CD8-positive, alpha-beta memory T cell (primary cell): ENCODE measurements around the gene IFTAP. TPM values are rescaled to one million over a fixed set of nuclear protein-coding genes. Genes with fewer than 3 reads are reported as not detected.

Experiments used
- CTCF ChIA-PET: fragments of 350-600 bp; sonication (Branson Sonifier 250); formaldehyde crosslinking; loops from one replicate; lab custom pipeline; 2021; ENCODE audit warnings: antibody characterized with exemption; lab: Charles Lee
- POLR2A ChIA-PET: fragments of 350-600 bp; sonication (Branson Sonifier 250); formaldehyde crosslinking; loops from one replicate; lab custom pipeline; 2021; ENCODE audit warnings: antibody characterized with exemption; lab: Charles Lee
- DNase-seq, 5 donors: peaks; one replicate each; pipeline versions ENCODE4 v3.0.0 to v3.0.0-alpha.2; 2020 to 2022; ENCODE audit warnings: mixed read lengths in 1 of 5
- H3K27ac ChIP-seq: one replicate; pipeline ENCODE4 v1.7.0; 2013; ENCODE audit warnings: low read depth, mild to moderate bottlenecking, low read length, moderate library complexity
- H3K27me3 ChIP-seq: 2 replicates; pipeline ENCODE4 v1.7.0; 2013; ENCODE audit warnings: low read length, mild to moderate bottlenecking; ENCODE audit not compliant: insufficient read depth, poor library complexity, severe bottlenecking
- H3K36me3 ChIP-seq: 2 replicates; pipeline ENCODE4 v1.7.0; 2013; ENCODE audit warnings: mild to moderate bottlenecking, low read length, moderate library complexity; ENCODE audit not compliant: insufficient read depth
- H3K4me1 ChIP-seq: 2 replicates; pipeline ENCODE4 v1.7.0; 2013; ENCODE audit warnings: mild to moderate bottlenecking, low read length, moderate library complexity; ENCODE audit not compliant: insufficient read depth
- H3K4me3 ChIP-seq: 2 replicates; pipeline ENCODE4 v1.7.0; 2013; ENCODE audit warnings: mild to moderate bottlenecking, low read length
- H3K9me3 ChIP-seq: 2 replicates; pipeline ENCODE4 v1.7.0; 2013; ENCODE audit warnings: mild to moderate bottlenecking, low read length
- H3K27ac Mint-ChIP-seq, 8 donors: one replicate each; pipeline ENCODE4 v1.8.0; 2020 to 2021; ENCODE audit warnings: mixed read lengths in 8 of 8, mild to moderate bottlenecking in 6 of 8, inconsistent platforms in 3 of 8, moderate library complexity in 3 of 8
- H3K27me3 Mint-ChIP-seq, 2 donors: one replicate each; pipeline ENCODE4 v1.8.0; 2020 to 2021; ENCODE audit warnings: mixed read lengths in 2 of 2, mild to moderate bottlenecking in 1 of 2, moderate library complexity in 1 of 2
- H3K36me3 Mint-ChIP-seq, 3 donors: one replicate each; pipeline ENCODE4 v1.8.0; 2020 to 2021; ENCODE audit warnings: mixed read lengths in 3 of 3, inconsistent platforms in 1 of 3, mild to moderate bottlenecking in 1 of 3
- H3K4me1 Mint-ChIP-seq, 3 donors: one replicate each; pipeline ENCODE4 v1.8.0; 2020 to 2021; ENCODE audit warnings: mixed read lengths in 3 of 3, inconsistent platforms in 1 of 3, mild to moderate bottlenecking in 1 of 3
- H3K4me3 Mint-ChIP-seq, 7 donors: one replicate each; pipeline ENCODE4 v1.8.0; 2020 to 2021; ENCODE audit warnings: mixed read lengths in 7 of 7, mild to moderate bottlenecking in 6 of 7, moderate library complexity in 4 of 7, inconsistent platforms in 2 of 7
- H3K9me3 Mint-ChIP-seq, 5 donors: one replicate each; pipeline ENCODE4 v1.8.0; 2020 to 2022; ENCODE audit warnings: mixed read lengths in 5 of 5, mild to moderate bottlenecking in 3 of 5, moderate library complexity in 2 of 5, inconsistent platforms in 1 of 5
- polyA plus RNA-seq: library from polyadenylated mRNA; unstranded; fragments of 300-500 nt; fragmentation: Illumina TruSeq; gene quantifications from one replicate; pipeline ENCODE4 v1.2.3, GENCODE V29; 2021
- total RNA-seq, 2 experiments: library from RNA; stranded (reverse); gene quantifications; one replicate each; pipeline ENCODE4 v1.2.3, GENCODE V29; 2021

IFTAP gene
- total and polyA plus RNA-seq, 3 experiments from 2014 or later, result 4.1 to 6.0 (median 5.7) TPM

DNA sequence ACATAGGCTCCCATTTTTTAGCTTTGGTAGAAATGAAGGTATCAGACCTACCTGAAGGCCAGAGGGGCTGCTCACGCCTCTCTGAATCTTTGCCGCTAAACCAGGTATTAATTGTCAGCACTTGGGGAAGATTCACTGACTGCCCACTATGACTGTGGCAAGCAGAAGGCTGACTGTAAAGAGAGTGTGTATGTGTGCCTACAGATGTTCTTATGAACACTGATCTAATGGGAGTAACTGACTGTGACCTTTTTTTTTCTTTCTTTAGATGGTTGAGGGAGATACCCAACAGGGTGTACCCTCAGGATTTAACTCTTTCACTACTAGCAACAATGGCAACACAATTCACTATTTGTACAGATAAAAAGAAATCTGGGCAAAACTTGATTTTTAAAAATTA lies 3.7 kb downstream of the IFTAP start, which contains the start of gene RAG2:
TSS of gene RAG2 (minus strand) at position 186 of the 400 bp plus-strand sequence. CDS start 4,068 bp downstream, outside the sequence.
- H3K27me3 Mint-ChIP-seq, result peaks cover 15 to 54% of the 10 kb centered on the region in 2 donors
- peaks cover 0 to 2% (median 0%) of the 10 kb centered on the region in 3 donors for H3K36me3 Mint-ChIP-seq
- POLR2A ChIA-PET, result no interaction called here
- Histone ChIP-seq H3K27me3 (peaks cover 17% of the 10 kb centered on the region), H3K36me3 (no peaks in the 10 kb centered on the region), H3K4me1 (no peaks in the 10 kb centered on the region), H3K9me3 (no peaks in the 10 kb centered on the region), H3K27ac (no peak within 1 kb of the TSS), H3K4me3 (no peak within 1 kb of the TSS)
- H3K9me3 Mint-ChIP-seq, result no peaks in the 10 kb centered on the region
- DNase-seq, result no peak
- CTCF ChIA-PET, result no interaction called here
- peak within 1 kb of the TSS in 1 of 8 donors; percentile 27 for H3K27ac Mint-ChIP-seq
- no peak within 1 kb of the TSS for H3K4me3 Mint-ChIP-seq
- H3K4me1 Mint-ChIP-seq, result peaks cover 6 to 14% (median 10%) of the 10 kb centered on the region in 3 donors

DNA sequence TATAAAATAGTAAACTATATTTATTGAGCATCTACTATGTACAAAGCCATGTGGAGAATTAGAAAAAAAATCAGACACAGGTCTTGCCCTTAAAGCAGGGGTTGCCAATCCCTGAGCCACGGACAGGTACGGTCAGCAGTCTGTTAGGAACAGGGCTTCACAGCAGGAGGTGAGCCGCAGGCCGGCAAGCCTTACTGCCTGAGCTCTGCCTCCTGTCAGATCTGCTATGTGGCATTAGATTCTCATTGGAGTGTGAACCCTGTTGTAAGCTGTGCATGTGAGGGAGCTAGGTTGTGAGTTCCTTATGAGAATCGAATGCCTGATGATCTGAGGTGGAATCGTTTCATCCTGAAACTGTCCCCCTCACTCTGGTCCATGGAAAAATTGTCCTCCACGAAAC lies 5.9 kb downstream of the IFTAP start:
- CTCF ChIA-PET, result no interaction called here

DNA sequence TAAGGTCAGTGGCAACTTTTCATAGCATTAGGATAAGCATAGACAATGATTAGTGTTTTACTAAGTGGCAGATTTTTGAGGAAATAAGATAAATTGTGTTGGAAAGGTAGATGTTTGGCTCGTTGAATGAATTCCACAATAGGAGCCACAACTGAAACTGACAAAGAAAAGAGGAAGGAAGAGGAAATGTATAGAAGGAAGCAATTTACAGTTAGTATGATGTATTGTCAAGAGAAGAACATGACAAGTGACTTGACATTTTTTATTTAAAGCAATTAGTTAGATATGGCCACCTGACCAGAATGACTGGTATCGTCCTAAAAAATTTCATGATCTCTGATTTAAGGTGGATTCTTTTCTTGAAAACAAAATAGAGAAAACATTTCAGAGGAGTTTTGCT lies 6.9 kb downstream of the IFTAP start:
- H3K36me3 ChIP-seq, result no peaks in the 10 kb centered on the region
- H3K9me3 ChIP-seq, result no peaks in the 10 kb centered on the region
- H3K27me3 ChIP-seq, result no peaks in the 10 kb centered on the region
- Mint-ChIP-seq H3K27ac (no peak overlapping the region), H3K36me3 (no peaks in the 10 kb centered on the region), H3K27me3 (peaks cover 3 to 32% of the 10 kb centered on the region in 2 donors), H3K4me1 (no peaks in the 10 kb centered on the region), H3K4me3 (no peak overlapping the region), H3K9me3 (no peaks in the 10 kb centered on the region)
- no peak overlapping the region for H3K27ac ChIP-seq
- no peak overlapping the region for H3K4me3 ChIP-seq
- no peak for DNase-seq
- ChIA-PET CTCF (no interaction called here), POLR2A (no interaction called here)
- no peaks in the 10 kb centered on the region for H3K4me1 ChIP-seq

More for the DNA sequence above, 5.9 kb downstream of the IFTAP start:
- no peaks in the 10 kb centered on the region for H3K36me3 Mint-ChIP-seq
- H3K36me3 ChIP-seq, result no peaks in the 10 kb centered on the region
- no peak overlapping the region for H3K27ac ChIP-seq
- H3K9me3 Mint-ChIP-seq, result no peaks in the 10 kb centered on the region
- H3K4me1 Mint-ChIP-seq, result peaks cover 0 to 3% (median 0%) of the 10 kb centered on the region in 3 donors
- peaks cover 6% of the 10 kb centered on the region for H3K27me3 ChIP-seq
- no peak overlapping the region for H3K27ac Mint-ChIP-seq
- DNase-seq, result no peak
- H3K4me1 ChIP-seq, result no peaks in the 10 kb centered on the region
- H3K4me3 Mint-ChIP-seq, result no peak overlapping the region
- POLR2A ChIA-PET, result no interaction called here
- H3K9me3 ChIP-seq, result no peaks in the 10 kb centered on the region
- H3K27me3 Mint-ChIP-seq, result peaks cover 3 to 41% of the 10 kb centered on the region in 2 donors
- H3K4me3 ChIP-seq, result no peak overlapping the region

DNA sequence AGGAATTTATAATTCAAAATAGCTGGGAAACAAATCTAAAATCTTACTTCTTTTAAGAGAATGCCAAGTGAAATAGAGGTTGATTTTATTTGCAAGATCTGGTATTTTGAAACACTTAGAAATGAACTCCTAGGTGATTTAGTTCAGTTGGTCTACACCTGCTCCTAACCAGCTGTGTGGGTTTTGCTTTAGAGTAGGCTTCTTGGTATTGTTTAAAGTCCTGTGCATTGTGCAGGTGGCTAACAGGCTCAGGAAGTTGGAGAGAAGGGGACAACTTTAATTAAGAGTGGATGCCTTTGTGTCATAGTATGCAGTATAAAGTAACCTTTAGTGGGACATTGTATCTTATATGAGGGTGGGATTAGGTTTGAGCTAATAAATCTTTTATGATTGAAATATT lies 7.8 kb downstream of the IFTAP start:
- DNase-seq, result no peak
- peaks cover 3 to 32% of the 10 kb centered on the region in 2 donors for H3K27me3 Mint-ChIP-seq
- no peak overlapping the region for H3K4me3 Mint-ChIP-seq
- Histone ChIP-seq H3K9me3 (no peaks in the 10 kb centered on the region), H3K27ac (no peak overlapping the region), H3K4me1 (no peaks in the 10 kb centered on the region), H3K27me3 (no peaks in the 10 kb centered on the region), H3K36me3 (no peaks in the 10 kb centered on the region), H3K4me3 (no peak overlapping the region)
- H3K27ac Mint-ChIP-seq, result no peak overlapping the region
- POLR2A ChIA-PET, result no interaction called here
- H3K9me3 Mint-ChIP-seq, result no peaks in the 10 kb centered on the region
- CTCF ChIA-PET, result no interaction called here
- no peaks in the 10 kb centered on the region for H3K4me1 Mint-ChIP-seq
- no peaks in the 10 kb centered on the region for H3K36me3 Mint-ChIP-seq

DNA sequence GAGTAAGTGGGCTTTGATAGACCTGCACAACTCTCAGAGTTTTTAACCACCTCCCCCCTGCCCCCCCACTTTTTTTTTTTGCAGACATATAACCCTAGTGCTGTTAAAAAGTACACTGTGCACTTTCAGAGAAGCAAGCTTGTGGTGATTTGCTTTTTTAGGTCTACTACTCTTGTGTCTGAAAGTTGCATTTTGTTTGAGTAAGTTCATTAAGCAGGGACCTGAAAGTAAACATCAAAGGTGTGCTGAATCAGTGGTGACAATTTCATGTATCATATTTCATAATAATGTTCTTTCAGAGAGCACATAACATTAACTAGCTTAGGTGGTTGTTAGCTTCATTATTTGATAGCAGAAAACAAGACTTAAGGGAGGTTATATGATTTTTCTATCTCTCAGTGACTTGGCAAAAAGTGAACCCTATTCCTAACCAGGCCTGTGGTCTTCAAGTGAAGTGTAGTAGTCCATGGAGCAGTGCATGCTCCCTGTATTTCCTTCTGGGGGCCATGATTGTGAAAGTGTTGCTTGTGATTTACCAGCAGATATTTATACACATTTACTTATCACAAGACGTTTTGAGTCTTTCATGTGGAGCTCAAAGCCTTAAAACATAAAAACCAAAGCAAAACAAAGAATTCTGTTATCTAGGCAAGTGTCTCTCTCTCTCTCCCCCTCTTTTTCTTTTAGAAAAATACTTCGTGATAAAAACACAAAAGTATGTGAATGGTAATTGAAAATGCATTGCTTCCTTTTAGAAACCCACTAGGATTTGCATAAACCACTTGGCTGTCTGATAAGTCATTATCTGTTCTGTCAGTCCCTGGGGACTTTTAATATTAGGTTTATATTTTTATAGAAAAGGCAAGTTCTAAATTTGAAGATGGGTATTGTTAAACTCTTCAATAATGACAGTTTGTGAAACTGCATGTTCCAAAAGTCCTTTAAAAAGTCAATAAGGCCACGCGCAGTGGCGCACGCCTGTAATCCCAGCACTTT lies 11.2 kb downstream of the IFTAP start:
- H3K4me3 Mint-ChIP-seq, result no peak overlapping the region
- Histone ChIP-seq H3K36me3 (no peaks in the 10 kb centered on the region), H3K27ac (no peak overlapping the region), H3K4me3 (no peak overlapping the region), H3K4me1 (no peaks in the 10 kb centered on the region), H3K27me3 (no peaks in the 10 kb centered on the region), H3K9me3 (no peaks in the 10 kb centered on the region)
- peaks cover 3 to 38% of the 10 kb centered on the region in 2 donors for H3K27me3 Mint-ChIP-seq
- ChIA-PET CTCF (no interaction called here), POLR2A (no interaction called here)
- no peaks in the 10 kb centered on the region for H3K4me1 Mint-ChIP-seq
- no peak for DNase-seq
- no peaks in the 10 kb centered on the region for H3K9me3 Mint-ChIP-seq
- no peaks in the 10 kb centered on the region for H3K36me3 Mint-ChIP-seq
- H3K27ac Mint-ChIP-seq, result no peak overlapping the region

DNA sequence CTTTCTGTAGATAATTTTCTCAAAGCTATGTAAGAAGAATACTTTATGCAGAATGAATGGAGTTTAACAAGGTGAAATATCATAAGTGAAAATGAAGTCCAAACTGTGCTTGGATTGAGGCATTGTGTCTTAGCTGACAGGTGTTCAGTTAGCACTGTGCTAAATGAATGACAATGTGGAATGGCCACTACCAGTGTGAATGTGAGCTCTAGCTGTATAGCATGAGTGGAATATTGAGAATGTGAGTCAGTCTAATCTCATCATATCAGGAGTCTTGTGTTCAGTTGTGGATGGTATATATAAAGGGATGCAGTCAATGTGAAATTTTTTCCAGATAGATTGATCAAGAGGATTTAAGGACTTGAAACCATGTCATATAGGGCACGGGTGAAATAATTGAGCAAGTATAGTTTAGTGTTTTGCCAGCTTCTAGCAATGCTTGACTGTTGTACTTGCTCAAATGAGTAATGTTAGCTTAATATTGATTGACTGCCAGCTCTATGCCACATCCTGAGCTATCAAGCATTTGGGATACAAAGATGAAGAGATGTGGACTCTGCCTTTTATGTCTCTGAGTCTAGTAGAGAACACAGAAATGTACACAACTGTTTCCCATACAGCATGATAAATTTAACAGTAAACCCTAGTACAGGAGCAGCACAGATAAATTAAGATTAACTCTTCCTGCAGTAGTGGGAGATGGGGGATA lies 14.3 kb downstream of the IFTAP start:
- Histone ChIP-seq H3K4me3 (no peak overlapping the region), H3K27me3 (no peaks in the 10 kb centered on the region), H3K27ac (no peak overlapping the region), H3K4me1 (no peaks in the 10 kb centered on the region), H3K9me3 (no peaks in the 10 kb centered on the region), H3K36me3 (no peaks in the 10 kb centered on the region)
- H3K4me1 Mint-ChIP-seq, result no peaks in the 10 kb centered on the region
- H3K27ac Mint-ChIP-seq, result no peak overlapping the region
- no peak overlapping the region for H3K4me3 Mint-ChIP-seq
- DNase-seq, result no peak
- POLR2A ChIA-PET, result no interaction called here
- H3K36me3 Mint-ChIP-seq, result no peaks in the 10 kb centered on the region
- CTCF ChIA-PET, result no interaction called here
- H3K9me3 Mint-ChIP-seq, result no peaks in the 10 kb centered on the region
- H3K27me3 Mint-ChIP-seq, result peaks cover 0 to 37% of the 10 kb centered on the region in 2 donors

DNA sequence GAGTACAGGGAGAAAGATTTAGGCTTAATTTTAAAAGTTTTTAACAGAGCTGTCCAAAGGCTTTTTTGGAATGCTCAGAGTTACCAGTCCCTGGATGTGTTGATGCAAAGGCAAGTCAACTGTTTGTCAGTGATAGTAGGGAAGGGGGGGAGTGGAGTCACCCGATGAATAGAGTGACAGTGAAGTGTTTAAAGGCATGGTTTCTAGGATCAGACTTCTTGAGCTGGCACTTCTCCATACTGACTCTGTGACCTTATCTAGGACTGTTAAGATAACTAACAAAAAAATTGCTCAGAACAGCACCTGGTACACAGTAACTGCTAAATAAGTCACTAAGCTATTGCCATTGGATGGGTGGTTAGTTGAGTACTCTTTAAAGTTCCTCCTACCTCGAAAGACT lies 15.1 kb downstream of the IFTAP start:
- Histone ChIP-seq H3K9me3 (no peaks in the 10 kb centered on the region), H3K4me1 (no peaks in the 10 kb centered on the region), H3K4me3 (no peak overlapping the region), H3K36me3 (no peaks in the 10 kb centered on the region), H3K27ac (no peak overlapping the region), H3K27me3 (no peaks in the 10 kb centered on the region)
- no peaks in the 10 kb centered on the region for H3K9me3 Mint-ChIP-seq
- ChIA-PET CTCF (no interaction called here), POLR2A (no interaction called here)
- no peak overlapping the region for H3K27ac Mint-ChIP-seq
- no peak overlapping the region for H3K4me3 Mint-ChIP-seq
- no peaks in the 10 kb centered on the region for H3K36me3 Mint-ChIP-seq
- no peak for DNase-seq
- no peaks in the 10 kb centered on the region for H3K4me1 Mint-ChIP-seq
- peaks cover 0 to 32% of the 10 kb centered on the region in 2 donors for H3K27me3 Mint-ChIP-seq

DNA sequence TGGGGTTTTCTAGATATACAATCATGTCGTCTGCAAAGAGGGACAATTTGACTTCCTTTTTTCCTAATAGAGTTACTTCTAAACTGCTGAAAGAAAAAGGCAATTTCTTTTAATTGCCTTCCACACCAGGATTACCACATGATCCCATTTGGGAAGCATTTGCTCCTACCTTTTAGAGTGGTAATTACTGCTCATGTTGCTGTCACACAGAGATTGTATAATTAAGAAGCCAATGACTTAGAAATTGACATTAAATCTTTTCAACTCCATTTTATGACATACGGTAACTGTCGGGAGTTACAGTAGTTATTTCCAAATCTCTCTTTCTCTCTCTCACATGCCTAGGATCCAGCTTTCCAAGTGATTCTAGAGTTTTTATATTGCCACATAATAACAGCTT lies 21.5 kb downstream of the IFTAP start:
- Histone ChIP-seq H3K27me3 (peaks cover 4% of the 10 kb centered on the region), H3K4me3 (no peak overlapping the region), H3K9me3 (no peaks in the 10 kb centered on the region), H3K36me3 (no peaks in the 10 kb centered on the region), H3K27ac (no peak overlapping the region), H3K4me1 (no peaks in the 10 kb centered on the region)
- peaks cover 1 to 12% (median 5%) of the 10 kb centered on the region in 3 donors for H3K4me1 Mint-ChIP-seq
- H3K4me3 Mint-ChIP-seq, result no peak overlapping the region
- H3K27ac Mint-ChIP-seq, result no peak overlapping the region
- POLR2A ChIA-PET, result no interaction called here
- H3K9me3 Mint-ChIP-seq, result no peaks in the 10 kb centered on the region
- H3K36me3 Mint-ChIP-seq, result no peaks in the 10 kb centered on the region
- peaks cover 8 to 28% of the 10 kb centered on the region in 2 donors for H3K27me3 Mint-ChIP-seq
- CTCF ChIA-PET, result no interaction called here
- DNase-seq, result no peak
